ENCODE results near the gene PTPRH. TPM values are rescaled to one million over a fixed set of nuclear protein-coding genes. Genes with fewer than 3 reads are reported as not detected.
A peak's percentile ranks its signal among the peaks of the same experiment; 100 is the strongest.

PTPRH gene
- total and polyA plus RNA-seq, 9 of the 15 experiments (the other 6 are each of a cell fraction or from before 2014, with no cell fraction given), result 0.87 to 34.3 (median 22.7) TPM

GRCh38 chr19:55158848-55159749 lies 50.2 kb downstream of the PTPRH start (continued):
- TF ChIP-seq SRF (CRISPR knock-in tag; IDR thresholded peaks at IDR 0.05), result peak in 1 of 2 experiments; percentile 72; a peak in 1 of 4 replicates
- no peak for TF ChIP-seq ZNF408 (CRISPR knock-in tag; IDR thresholded peaks at IDR 0.05; ENCODE audit: low read depth)
- peak; percentile 95 for TF ChIP-seq ARID1B (IDR thresholded peaks at IDR 0.05)
- peak; percentile 79 for TF ChIP-seq TBP (optimal IDR thresholded peaks at IDR 0.05; ENCODE audit: low read depth, low read length)
- TF ChIP-seq NFE2 (IDR thresholded peaks at IDR 0.05; ENCODE audit: low read depth), result no peak; the same call in 1 of the 2 replicates
- peak; percentile 72; the same call in 1 of the 2 replicates for TF ChIP-seq GATAD2B (IDR thresholded peaks at IDR 0.05; ENCODE audit: borderline replicate concordance)
- TF ChIP-seq RNF2 (IDR thresholded peaks at IDR 0.05), result peak; percentile 40; the same call in 1 of the 2 replicates
- peak; percentile 52 for TF ChIP-seq MTA1 (IDR thresholded peaks at IDR 0.05; ENCODE audit: borderline replicate concordance)
- peak; percentile 54; the same call in 1 of the 2 replicates for TF ChIP-seq CC2D1A (IDR thresholded peaks at IDR 0.05)
- TF ChIP-seq E2F1 (CRISPR knock-in tag; IDR thresholded peaks at IDR 0.05), result peak; percentile 34; the same call in 1 of the 2 replicates

Data from K562 (cell line).